Measurements from ENCODE around the gene BAHCC1. TPM values are rescaled to one million over a fixed set of nuclear protein-coding genes. Genes with fewer than 3 reads are reported as not detected.

BAHCC1 gene
- total RNA-seq, 2 donors from 2014 or later = 12.5 to 26.3 TPM

- no peak overlapping the region for H3K27ac ChIP-seq
- intact Hi-C loops (cut with DNase I) = no loop called here
- H3K9me3 ChIP-seq = no peaks in the 10 kb centered on the region
- H3K4me1 ChIP-seq = peaks cover 7% of the 10 kb centered on the region
- H3K9ac ChIP-seq (ENCODE audit: low read depth in 2 of 2, low read length in 2 of 2) = no peak overlapping the region
- no peaks in the 10 kb centered on the region for H3K36me3 ChIP-seq
- H3K4me3 ChIP-seq = no peak overlapping the region
- no peak for TF ChIP-seq CTCF (IDR thresholded peaks at IDR 0.05)
- no peaks in the 10 kb centered on the region for H3K27me3 ChIP-seq
- no peak for DNase-seq
Measured at GRCh38 chr17:81438688-81439087, 43.4 kb downstream of the BAHCC1 start.

- no peak for DNase-seq
- H3K9ac ChIP-seq (ENCODE audit: low read depth in 2 of 2, low read length in 2 of 2) = no peak overlapping the region
- H3K36me3 ChIP-seq = no peaks in the 10 kb centered on the region
- intact Hi-C loops (cut with DNase I) = no loop called here
- no peaks in the 10 kb centered on the region for H3K27me3 ChIP-seq
- H3K9me3 ChIP-seq = no peaks in the 10 kb centered on the region
- no peak for TF ChIP-seq CTCF (IDR thresholded peaks at IDR 0.05)
- H3K27ac ChIP-seq = no peak overlapping the region
- H3K4me1 ChIP-seq = peaks cover 7% of the 10 kb centered on the region
- H3K4me3 ChIP-seq = no peak overlapping the region
Measured at GRCh38 chr17:81440051-81440471, 44.8 kb downstream of the BAHCC1 start.

GRCh38 chr17:81440511-81441244 lies 45.4 kb downstream of the BAHCC1 start:
- Histone ChIP-seq H3K4me1 (peaks cover 7% of the 10 kb centered on the region), H3K27ac (no peak overlapping the region), H3K9ac (ENCODE audit: low read depth in 2 of 2, low read length in 2 of 2) (no peak overlapping the region), H3K36me3 (no peaks in the 10 kb centered on the region), H3K9me3 (no peaks in the 10 kb centered on the region), H3K27me3 (no peaks in the 10 kb centered on the region), H3K4me3 (no peak overlapping the region)
- no peak for TF ChIP-seq CTCF (IDR thresholded peaks at IDR 0.05)
- DNase-seq = no peak
- intact Hi-C loops (cut with DNase I) = no loop called here

- DNase-seq = no peak
- Histone ChIP-seq H3K4me3 (no peak overlapping the region), H3K9ac (ENCODE audit: low read depth in 2 of 2, low read length in 2 of 2) (no peak overlapping the region), H3K4me1 (peaks cover 5% of the 10 kb centered on the region), H3K9me3 (no peaks in the 10 kb centered on the region), H3K36me3 (peaks cover 4% of the 10 kb centered on the region), H3K27ac (no peak overlapping the region), H3K27me3 (no peaks in the 10 kb centered on the region)
- no peak for TF ChIP-seq CTCF (IDR thresholded peaks at IDR 0.05)
- intact Hi-C loops (cut with DNase I) = no loop called here
Measured at GRCh38 chr17:81442791-81443190, 47.5 kb downstream of the BAHCC1 start.

GRCh38 chr17:81443269-81443668 lies 48.0 kb downstream of the BAHCC1 start:
- TF ChIP-seq CTCF (IDR thresholded peaks at IDR 0.05) = no peak
- no peaks in the 10 kb centered on the region for H3K9me3 ChIP-seq
- peaks cover 5% of the 10 kb centered on the region for H3K4me1 ChIP-seq
- no peak overlapping the region for H3K27ac ChIP-seq
- no peak overlapping the region for H3K4me3 ChIP-seq
- H3K36me3 ChIP-seq = peaks cover 4% of the 10 kb centered on the region
- intact Hi-C loops (cut with DNase I) = no loop called here
- DNase-seq = no peak
- H3K9ac ChIP-seq (ENCODE audit: low read depth in 2 of 2, low read length in 2 of 2) = no peak overlapping the region
- no peaks in the 10 kb centered on the region for H3K27me3 ChIP-seq

Data from colonic mucosa (tissue), 4 donors.